NB4 (cell line): ENCODE measurements around the gene EFNA4.

ENCODE experiments used
- DNase-seq: peaks from one replicate; pipeline ENCODE4 v3.0.0; 2010; ENCODE audit warnings: low read depth
- H3K4me3 ChIP-seq: one replicate; pipeline ENCODE4 v1.5.1; 2011; ENCODE audit warnings: mild to moderate bottlenecking, low read depth, low read length, moderate library complexity
- MYC ChIP-seq: IDR thresholded peaks from 2 replicates; pipeline ENCODE4 v1.6.1; 2011; ENCODE audit warnings: low read depth, low read length
- POLR2A ChIP-seq: IDR thresholded peaks from 2 replicates; pipeline ENCODE4 v1.6.1; 2011; ENCODE audit warnings: mild to moderate bottlenecking; ENCODE audit not compliant: insufficient read length; ENCODE audit errors: extremely low read depth
- TF ChIP-seq, protein P1 (sequence below): IDR thresholded peaks from 2 replicates; pipeline ENCODE4 v1.6.1; 2011; ENCODE audit warnings: low read depth, low read length
- TF ChIP-seq, protein P2 (sequence below): IDR thresholded peaks from one replicate; pipeline ENCODE4 v1.5.1; 2012; ENCODE audit warnings: low read depth, low read length

EFNA4 gene

GRCh38 chr1:155024315-155024714, 39.2 kb upstream of the EFNA4 start:
- no peak for DNase-seq
- TF ChIP-seq, protein P1, sequence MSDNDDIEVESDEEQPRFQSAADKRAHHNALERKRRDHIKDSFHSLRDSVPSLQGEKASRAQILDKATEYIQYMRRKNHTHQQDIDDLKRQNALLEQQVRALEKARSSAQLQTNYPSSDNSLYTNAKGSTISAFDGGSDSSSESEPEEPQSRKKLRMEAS, result no peak
- no peak for TF ChIP-seq POLR2A
- no peak for TF ChIP-seq MYC
- TF ChIP-seq, protein P2, sequence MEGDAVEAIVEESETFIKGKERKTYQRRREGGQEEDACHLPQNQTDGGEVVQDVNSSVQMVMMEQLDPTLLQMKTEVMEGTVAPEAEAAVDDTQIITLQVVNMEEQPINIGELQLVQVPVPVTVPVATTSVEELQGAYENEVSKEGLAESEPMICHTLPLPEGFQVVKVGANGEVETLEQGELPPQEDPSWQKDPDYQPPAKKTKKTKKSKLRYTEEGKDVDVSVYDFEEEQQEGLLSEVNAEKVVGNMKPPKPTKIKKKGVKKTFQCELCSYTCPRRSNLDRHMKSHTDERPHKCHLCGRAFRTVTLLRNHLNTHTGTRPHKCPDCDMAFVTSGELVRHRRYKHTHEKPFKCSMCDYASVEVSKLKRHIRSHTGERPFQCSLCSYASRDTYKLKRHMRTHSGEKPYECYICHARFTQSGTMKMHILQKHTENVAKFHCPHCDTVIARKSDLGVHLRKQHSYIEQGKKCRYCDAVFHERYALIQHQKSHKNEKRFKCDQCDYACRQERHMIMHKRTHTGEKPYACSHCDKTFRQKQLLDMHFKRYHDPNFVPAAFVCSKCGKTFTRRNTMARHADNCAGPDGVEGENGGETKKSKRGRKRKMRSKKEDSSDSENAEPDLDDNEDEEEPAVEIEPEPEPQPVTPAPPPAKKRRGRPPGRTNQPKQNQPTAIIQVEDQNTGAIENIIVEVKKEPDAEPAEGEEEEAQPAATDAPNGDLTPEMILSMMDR, result no peak
- H3K4me3 ChIP-seq, result no peak overlapping the region

GRCh38 chr1:155026154-155026553, 37.4 kb upstream of the EFNA4 start:
- no peak for DNase-seq
- H3K4me3 ChIP-seq, result no peak overlapping the region
- TF ChIP-seq POLR2A (no peak), MYC (no peak)
- TF ChIP-seq, protein P1, result no peak
- TF ChIP-seq, protein P2, result no peak

DNA sequence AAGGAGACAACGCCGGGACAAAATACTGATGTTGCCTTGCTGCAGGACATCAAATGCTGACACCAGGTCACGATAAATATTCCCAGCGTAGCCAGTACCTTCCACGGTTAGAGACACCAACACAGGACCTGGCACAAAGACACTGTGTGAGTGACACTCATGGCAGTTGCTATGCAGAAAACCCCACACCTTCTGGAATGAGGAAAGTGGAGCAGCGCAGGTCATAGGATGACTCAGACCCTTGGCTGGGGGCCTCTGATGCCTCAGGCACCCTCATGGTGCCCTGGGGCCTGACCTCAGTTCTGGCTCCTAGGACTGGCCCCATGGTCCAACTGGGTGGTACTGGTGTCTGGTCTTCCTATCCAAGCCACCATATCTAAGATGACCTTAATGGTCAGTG, 37.0 kb upstream of the EFNA4 start:
- H3K4me3 ChIP-seq, result no peak overlapping the region
- TF ChIP-seq POLR2A (no peak), MYC (no peak)
- TF ChIP-seq, protein P2, result no peak
- TF ChIP-seq, protein P1, result no peak
- DNase-seq, result no peak

GRCh38 chr1:155029513-155030242, 33.9 kb upstream of the EFNA4 start:
- DNase-seq, result no peak
- no peak overlapping the region for H3K4me3 ChIP-seq
- TF ChIP-seq, protein P1, result no peak
- TF ChIP-seq, protein P2, result no peak
- no peak for TF ChIP-seq MYC
- no peak for TF ChIP-seq POLR2A

DNA sequence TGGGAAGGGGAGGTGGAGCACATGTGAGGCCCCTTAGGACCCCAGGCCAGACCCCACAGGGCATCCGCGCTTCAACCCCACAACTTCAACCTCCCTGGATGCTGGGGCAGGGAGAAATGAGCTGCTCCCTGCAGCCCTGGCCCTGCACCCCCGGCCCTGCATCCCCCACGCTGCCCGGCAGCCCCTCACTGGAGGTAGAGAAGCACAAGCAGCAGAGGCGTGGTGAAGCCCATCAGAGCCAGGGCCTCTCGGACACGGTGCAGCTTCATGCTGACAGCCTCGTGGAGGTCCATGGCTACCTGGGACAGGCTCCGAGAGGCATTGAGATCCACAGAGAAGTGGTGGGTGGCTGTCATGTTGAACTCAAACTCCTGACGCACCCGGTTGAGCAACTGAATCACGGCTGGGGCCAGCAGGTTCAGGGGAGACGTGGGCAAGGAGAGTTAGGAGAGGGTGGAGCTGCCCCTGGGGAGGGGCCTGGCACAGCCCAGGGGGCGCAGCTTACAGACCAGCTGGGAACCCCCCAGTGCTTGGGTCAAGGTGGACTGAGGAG, 33.2 kb upstream of the EFNA4 start:
- DNase-seq, result no peak
- no peak overlapping the region for H3K4me3 ChIP-seq
- TF ChIP-seq, protein P1, result no peak
- TF ChIP-seq, protein P2, result no peak
- TF ChIP-seq POLR2A (no peak), MYC (no peak)
